Esophagus squamous epithelium (tissue), 5 donors: Measurements from ENCODE around the gene CGB3. TPM values are rescaled to one million over a fixed set of nuclear protein-coding genes. Genes with fewer than 3 reads are reported as not detected.
A peak's percentile ranks its signal among the peaks of the same experiment; 100 is the strongest.

Experiments
- DNase-seq: peaks from one replicate; lab custom pipeline; 2025; lab: John Stamatoyannopoulos, UW
- H3K27ac ChIP-seq, 4 donors: fragments of 200-600 bp; sonication (generic); one replicate each; pipeline ENCODE4 v1.5.1; 2016 to 2019; ENCODE audit warnings: mild to moderate bottlenecking in 1 of 4
- H3K27me3 ChIP-seq, 4 donors: fragments of 200-600 bp; sonication (generic); 1 replicate in 3 of 4; 2 replicates in 1 of 4; pipeline versions ENCODE4 v1.5.1 to v1.6.0; 2017 to 2021; ENCODE audit warnings: antibody characterized with exemption in 1 of 4
- H3K36me3 ChIP-seq, 3 donors: fragments of 200-600 bp; sonication (generic); one replicate each; pipeline ENCODE4 v1.5.1; 2016 to 2019
- H3K4me1 ChIP-seq, 3 donors: fragments of 200-600 bp; sonication (generic); one replicate each; pipeline ENCODE4 v1.5.1; 2017 to 2019
- H3K4me3 ChIP-seq, 4 donors: fragments of 200-600 bp; sonication (generic); 1 replicate in 3 of 4; 2 replicates in 1 of 4; pipeline ENCODE4 v1.5.1; 2016 to 2019; ENCODE audit warnings: mild to moderate bottlenecking in 2 of 4, moderate library complexity in 1 of 4
- H3K9me3 ChIP-seq, 3 donors: fragments of 200-600 bp; sonication (generic); one replicate each; pipeline ENCODE4 v1.5.1; 2016 to 2019
- CTCF ChIP-seq, 6 experiments: fragments of 450-650 bp in 4 of 6; fragments of 200-600 bp in 2 of 6; sonication (generic) in 2 of 6; IDR thresholded peaks; one replicate each; pipeline ENCODE4 v1.5.1; 2016 to 2019; ENCODE audit warnings: antibody characterized with exemption in 6 of 6, mild to moderate bottlenecking in 4 of 6, moderate library complexity in 4 of 6
- POLR2A ChIP-seq, 4 donors: fragments of 450-650 bp; IDR thresholded peaks; one replicate each; pipeline ENCODE4 v1.6.1; 2017; ENCODE audit warnings: antibody characterized with exemption in 4 of 4, mild to moderate bottlenecking in 4 of 4, moderate library complexity in 3 of 4
- WGBS, 2 donors: methylation state at CpG; one replicate each; pipeline ENCODE4 v1.1.5; 2018; 5-methylcytosine and 5-hydroxymethylcytosine counted together
- intact Hi-C: fragments of 100-400 bp; cut with DNase I; formaldehyde crosslinking; loops from one replicate; pipeline ENCODE4 v1.15.0; 2022
- total RNA-seq, 4 donors: library from RNA; depleted of rRNA; stranded (reverse); fragments of >200 nt; gene quantifications; one replicate each; pipeline ENCODE4 v1.1.0, GENCODE V29; 2016
- donor health status: DM: yes; HTN: yes; CAD: no.

The CGB3 gene
- total RNA-seq, 4 donors from 2014 or later = not detected

- peaks cover 31 to 96% (median 41%) of the 10 kb centered on the region in 3 donors for H3K36me3 ChIP-seq
- H3K27me3 ChIP-seq = no peaks in the 10 kb centered on the region
- H3K9me3 ChIP-seq = no peaks in the 10 kb centered on the region
- no peak for DNase-seq
- H3K4me3 ChIP-seq = no peak overlapping the region
- intact Hi-C loops = no loop called here
- TF ChIP-seq POLR2A (IDR thresholded peaks at IDR 0.05) (no peak), CTCF (IDR thresholded peaks at IDR 0.05) (no peak)
- no peaks in the 10 kb centered on the region for H3K4me1 ChIP-seq
- H3K27ac ChIP-seq = no peak overlapping the region
- WGBS, 2 donors = 93 to 96% methylated on average over 6 of the region's 7 CpGs
Observed at GRCh38 chr19:49004964-49005614, 19.0 kb downstream of the CGB3 start.

GRCh38 chr19:49004133-49004532 lies 20.0 kb downstream of the CGB3 start:
- no peaks in the 10 kb centered on the region for H3K9me3 ChIP-seq
- H3K4me3 ChIP-seq = no peak overlapping the region
- H3K27ac ChIP-seq = no peak overlapping the region
- DNase-seq = no peak
- peaks cover 27 to 95% (median 36%) of the 10 kb centered on the region in 3 donors for H3K36me3 ChIP-seq
- intact Hi-C loops = no loop called here
- peaks cover 0 to 6% (median 0%) of the 10 kb centered on the region in 3 donors for H3K4me1 ChIP-seq
- TF ChIP-seq CTCF (IDR thresholded peaks at IDR 0.05) (no peak), POLR2A (IDR thresholded peaks at IDR 0.05) (no peak)
- H3K27me3 ChIP-seq = no peaks in the 10 kb centered on the region
- WGBS, 2 donors = 95 to 97% methylated on average over 14 to 15 of the region's 15 CpGs

GRCh38 chr19:48999481-49000325 lies 24.4 kb downstream of the CGB3 start:
- Histone ChIP-seq H3K27me3 (no peaks in the 10 kb centered on the region), H3K9me3 (no peaks in the 10 kb centered on the region), H3K36me3 (peaks cover 12 to 53% (median 18%) of the 10 kb centered on the region in 3 donors), H3K27ac (no peak overlapping the region), H3K4me3 (no peak overlapping the region), H3K4me1 (peaks cover under 1 to 16% (median 4%) of the 10 kb centered on the region in 3 donors)
- peak; percentile 24 to 68 (median 55) for TF ChIP-seq CTCF (IDR thresholded peaks at IDR 0.05)
- TF ChIP-seq POLR2A (IDR thresholded peaks at IDR 0.05) = no peak
- 55 to 58% methylated on average over 12 to 15 of the region's 16 CpGs for WGBS, 2 donors
- no peak for DNase-seq
- intact Hi-C loops = no loop called here

GRCh38 chr19:48997972-48998371 lies 26.2 kb downstream of the CGB3 start:
- DNase-seq = no peak
- 30 to 85% methylated on average over 2 to 4 of the region's 5 CpGs for WGBS, 2 donors
- Histone ChIP-seq H3K4me3 (no peak overlapping the region), H3K9me3 (no peaks in the 10 kb centered on the region), H3K4me1 (peaks cover 9 to 25% (median 11%) of the 10 kb centered on the region in 3 donors), H3K36me3 (peaks cover under 1 to 35% (median 1%) of the 10 kb centered on the region in 3 donors), H3K27ac (no peak overlapping the region), H3K27me3 (no peaks in the 10 kb centered on the region)
- intact Hi-C loops = no loop called here
- TF ChIP-seq POLR2A (IDR thresholded peaks at IDR 0.05) (no peak), CTCF (IDR thresholded peaks at IDR 0.05) (peak in 5 of 6 experiments; percentile 18 to 51 (median 30))

GRCh38 chr19:48994035-48994386 lies 30.1 kb downstream of the CGB3 start:
- intact Hi-C loops = no loop called here
- 0 to 1% methylated on average over 5 to 11 of the region's 13 CpGs for WGBS, 2 donors
- no peak for DNase-seq
- Histone ChIP-seq H3K27me3 (no peaks in the 10 kb centered on the region), H3K36me3 (peaks cover 0 to 24% (median 2%) of the 10 kb centered on the region in 3 donors), H3K4me1 (peaks cover 31 to 51% (median 32%) of the 10 kb centered on the region in 3 donors), H3K4me3 (peak overlapping the region; percentile 53 to 83 (median 78)), H3K27ac (peak overlapping the region; percentile 90 to 97 (median 97)), H3K9me3 (no peaks in the 10 kb centered on the region)
- no peak for TF ChIP-seq CTCF (IDR thresholded peaks at IDR 0.05)
